Panc1 (cell line): ENCODE measurements around the gene PPARG. TPM values are rescaled to one million over a fixed set of nuclear protein-coding genes. Genes with fewer than 3 reads are reported as not detected.

Source experiments
- ATAC-seq: fragments of 200-7000 bp; cut with Tn5 transposase; 2 replicates; pipeline ENCODE4 v1.9.1; 2020; ENCODE audit warnings: mild to moderate bottlenecking, moderate library complexity
- BruUV-seq: library from RNA; stranded (reverse); fragments of 400-500 nt; replicated peaks from 2 replicates; lab custom pipeline; 2021; lab: Mats Ljungman, UMichigan
- CTCF ChIA-PET: fragments of 300-600 bp; sonication (Branson Sonifier 250); formaldehyde crosslinking; loops from one replicate; lab custom pipeline; 2022; ENCODE audit warnings: antibody characterized with exemption; lab: Charles Lee
- POLR2A ChIA-PET: fragments of 300-600 bp; sonication (Branson Sonifier 250); formaldehyde crosslinking; loops from one replicate; lab custom pipeline; 2022; ENCODE audit warnings: antibody characterized with exemption; lab: Charles Lee
- DNase-seq: peaks from one replicate; pipeline ENCODE4 v3.0.0-alpha.2; 2010; ENCODE audit warnings: low read depth, low spot score
- H3K27ac ChIP-seq: 2 replicates; pipeline ENCODE4 v1.5.1; 2011; ENCODE audit warnings: mild to moderate bottlenecking, low read length, inconsistent platforms
- H3K27me3 ChIP-seq: fragments of 200-500 bp; sonication (Bioruptor generic); 2 replicates; pipeline ENCODE4 v1.6.0; 2014; ENCODE audit warnings: low read length, inconsistent platforms; ENCODE audit not compliant: control insufficient read depth, insufficient read depth
- H3K36me3 ChIP-seq: fragments of 200-500 bp; sonication (Bioruptor generic); 2 replicates; pipeline ENCODE4 v1.5.1; 2014; ENCODE audit warnings: inconsistent platforms, mild to moderate bottlenecking, low read length, moderate library complexity; ENCODE audit not compliant: control insufficient read depth, insufficient read depth
- H3K4me1 ChIP-seq: 2 replicates; pipeline ENCODE4 v1.5.1; 2011; ENCODE audit warnings: inconsistent platforms, mild to moderate bottlenecking, low read length, moderate library complexity; ENCODE audit not compliant: control insufficient read depth, insufficient read depth
- H3K4me3 ChIP-seq, 2 experiments: 2 replicates each; pipeline ENCODE4 v1.5.1; 2011 to 2012; ENCODE audit warnings: low read depth in 2 of 2, low read length in 2 of 2, mild to moderate bottlenecking in 2 of 2, inconsistent platforms in 1 of 2, moderate library complexity in 1 of 2
- H3K9me3 ChIP-seq: fragments of 200-500 bp; sonication (Bioruptor generic); 2 replicates; pipeline ENCODE4 v1.5.1; 2014; ENCODE audit warnings: low read depth, mild to moderate bottlenecking, inconsistent platforms, low read length, moderate library complexity; ENCODE audit not compliant: control insufficient read depth, insufficient read depth
- CTCF ChIP-seq: fragments of 450-650 bp; IDR thresholded peaks from 2 replicates; pipeline ENCODE4 v1.5.1; 2017; ENCODE audit warnings: mild to moderate bottlenecking
- POLR2AphosphoS5 ChIP-seq: IDR thresholded peaks from 2 replicates; pipeline ENCODE4 v1.6.1; 2012; ENCODE audit warnings: mild to moderate bottlenecking, low read depth, low read length, moderate library complexity
- SIN3A ChIP-seq: IDR thresholded peaks from 2 replicates; pipeline ENCODE4 v1.6.1; 2012; ENCODE audit warnings: low read depth, mild to moderate bottlenecking, low read length, moderate library complexity, borderline replicate concordance; ENCODE audit not compliant: insufficient read depth
- TCF7L2 ChIP-seq: IDR thresholded peaks from 2 replicates; pipeline ENCODE4 v1.6.1; 2011; ENCODE audit warnings: mild to moderate bottlenecking, low read depth, low read length, inconsistent platforms
- in situ Hi-C: cut with HindIII; loops from 2 replicates; pipeline ENCODE4 v1.10.0; 2016; ENCODE audit warnings: low sequenced_read_pairs, low pct_unique_long_range_greater_than_20kb
- intact Hi-C: fragments of 100-400 bp; cut with micrococcal nuclease; formaldehyde crosslinking; loops from one replicate; pipeline ENCODE4 v1.10.0; 2022; ENCODE audit not compliant: unreplicated experiment
- total RNA-seq: library from RNA; stranded (reverse); gene quantifications from one replicate; pipeline ENCODE4 v1.2.1, GENCODE V29; 2021; ENCODE audit not compliant: unreplicated experiment
- TF ChIP-seq, protein P1 (sequence below), 2 experiments: IDR thresholded peaks; 2 replicates each; pipeline ENCODE4 v1.6.1; 2011 to 2012; ENCODE audit warnings: low read depth in 2 of 2, control low read depth in 1 of 2, low read length in 1 of 2, mild to moderate bottlenecking in 1 of 2, moderate library complexity in 1 of 2; ENCODE audit not compliant: insufficient read depth in 1 of 2

The PPARG gene
- total RNA-seq, 1 experiment from 2014 or later = 88.1 TPM

GRCh38 chr3:12303993-12304392 lies 15.1 kb downstream of the PPARG start:
- no peaks in the 10 kb centered on the region for H3K9me3 ChIP-seq
- H3K27me3 ChIP-seq = no peaks in the 10 kb centered on the region
- peak overlapping the region; percentile 51; the same call in 1 of the 2 replicates for H3K27ac ChIP-seq
- no peak for DNase-seq
- POLR2A ChIA-PET = no interaction called here
- ATAC-seq = no peak
- CTCF ChIA-PET = no interaction called here
- no peak overlapping the region for H3K4me3 ChIP-seq
- H3K36me3 ChIP-seq = peaks cover 4% of the 10 kb centered on the region; the same call in 1 of the 2 replicates
- TF ChIP-seq POLR2AphosphoS5 (no peak), SIN3A (no peak), TCF7L2 (no peak), CTCF (no peak)
- TF ChIP-seq, protein P1, sequence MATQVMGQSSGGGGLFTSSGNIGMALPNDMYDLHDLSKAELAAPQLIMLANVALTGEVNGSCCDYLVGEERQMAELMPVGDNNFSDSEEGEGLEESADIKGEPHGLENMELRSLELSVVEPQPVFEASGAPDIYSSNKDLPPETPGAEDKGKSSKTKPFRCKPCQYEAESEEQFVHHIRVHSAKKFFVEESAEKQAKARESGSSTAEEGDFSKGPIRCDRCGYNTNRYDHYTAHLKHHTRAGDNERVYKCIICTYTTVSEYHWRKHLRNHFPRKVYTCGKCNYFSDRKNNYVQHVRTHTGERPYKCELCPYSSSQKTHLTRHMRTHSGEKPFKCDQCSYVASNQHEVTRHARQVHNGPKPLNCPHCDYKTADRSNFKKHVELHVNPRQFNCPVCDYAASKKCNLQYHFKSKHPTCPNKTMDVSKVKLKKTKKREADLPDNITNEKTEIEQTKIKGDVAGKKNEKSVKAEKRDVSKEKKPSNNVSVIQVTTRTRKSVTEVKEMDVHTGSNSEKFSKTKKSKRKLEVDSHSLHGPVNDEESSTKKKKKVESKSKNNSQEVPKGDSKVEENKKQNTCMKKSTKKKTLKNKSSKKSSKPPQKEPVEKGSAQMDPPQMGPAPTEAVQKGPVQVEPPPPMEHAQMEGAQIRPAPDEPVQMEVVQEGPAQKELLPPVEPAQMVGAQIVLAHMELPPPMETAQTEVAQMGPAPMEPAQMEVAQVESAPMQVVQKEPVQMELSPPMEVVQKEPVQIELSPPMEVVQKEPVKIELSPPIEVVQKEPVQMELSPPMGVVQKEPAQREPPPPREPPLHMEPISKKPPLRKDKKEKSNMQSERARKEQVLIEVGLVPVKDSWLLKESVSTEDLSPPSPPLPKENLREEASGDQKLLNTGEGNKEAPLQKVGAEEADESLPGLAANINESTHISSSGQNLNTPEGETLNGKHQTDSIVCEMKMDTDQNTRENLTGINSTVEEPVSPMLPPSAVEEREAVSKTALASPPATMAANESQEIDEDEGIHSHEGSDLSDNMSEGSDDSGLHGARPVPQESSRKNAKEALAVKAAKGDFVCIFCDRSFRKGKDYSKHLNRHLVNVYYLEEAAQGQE (IDR thresholded peaks at IDR 0.05; ENCODE audit: insufficient read depth in 1 of 2, low read depth in 2 of 2, low read length in 1 of 2) = no peak
- in situ Hi-C loops (no loop called here), intact Hi-C loops (no loop called here)
- BruUV-seq = no TSS peak
- H3K4me1 ChIP-seq = peaks cover 82% of the 10 kb centered on the region

- H3K4me1 ChIP-seq = peaks cover 78% of the 10 kb centered on the region
- TF ChIP-seq CTCF = no peak
- no peak for ATAC-seq
- in situ Hi-C loops (no loop called here), intact Hi-C loops (no loop called here)
- CTCF ChIA-PET = no interaction called here
- H3K4me3 ChIP-seq = no peak overlapping the region
- POLR2A ChIA-PET = no interaction called here
- H3K9me3 ChIP-seq = no peaks in the 10 kb centered on the region
- BruUV-seq = no TSS peak
- DNase-seq = no peak
- peaks cover 4% of the 10 kb centered on the region; the same call in 1 of the 2 replicates for H3K36me3 ChIP-seq
- H3K27ac ChIP-seq = peak overlapping the region; percentile 87
- H3K27me3 ChIP-seq = no peaks in the 10 kb centered on the region
These were observed 18.3 kb downstream of the PPARG start for GRCh38 chr3:12307136-12307535.
